Measurements from ENCODE around the gene PAX5. TPM values are rescaled to one million over a fixed set of nuclear protein-coding genes. Genes with fewer than 3 reads are reported as not detected.

The PAX5 gene
- total and polyA plus RNA-seq, 2 donors (not counting 1 experiment from before 2014, with no cell fraction given): 196 to 275 TPM

GRCh38 chr9:36867241-36867640, 166.8 kb downstream of the PAX5 start:
- H3K36me3 ChIP-seq (replicated peaks in 1 of 2; ENCODE audit: control extremely low read depth in 1 of 2, control insufficient read depth in 1 of 2, extremely low read depth in 1 of 2, insufficient read depth in 2 of 2, low read length in 1 of 2): peaks cover 0 to 90% of the 10 kb centered on the region in 2 experiments
- no peak overlapping the region for H2AFZ ChIP-seq (ENCODE audit: insufficient read depth, low read depth, low read length, poor library complexity, severe bottlenecking)
- Mint-ChIP-seq H3K4me1 (peaks cover 49% of the 10 kb centered on the region), H3K27me3 (no peaks in the 10 kb centered on the region), H3K4me3 (no peak overlapping the region), H3K9me3 (ENCODE audit: insufficient read depth) (no peaks in the 10 kb centered on the region), H3K27ac (peak overlapping the region; percentile 84)
- no peak for TF ChIP-seq EZH2 (IDR thresholded peaks at IDR 0.05; ENCODE audit: borderline replicate concordance, insufficient read depth, low read depth, low read length, poor library complexity, severe bottlenecking)
- no peak for TF ChIP-seq CTCF (IDR thresholded peaks at IDR 0.05)
- no peak overlapping the region for H3K4me3 ChIP-seq (ENCODE audit: control extremely low read depth in 1 of 5, extremely low read depth in 1 of 5, insufficient read depth in 1 of 5, low read depth in 2 of 5, low read length in 4 of 5)
- peaks cover 98% of the 10 kb centered on the region for H3K79me2 ChIP-seq (ENCODE audit: control insufficient read depth, insufficient read depth, low read length)
- no peak overlapping the region for H3K9ac ChIP-seq (ENCODE audit: low read length)
- intact Hi-C loops (cut with micrococcal nuclease): no loop called here
- WGBS (ENCODE audit: insufficient coverage): 97% methylated on average over 8 of the region's 8 CpGs
- H4K20me1 ChIP-seq (ENCODE audit: control insufficient read depth, insufficient read depth, low read length, poor library complexity, severe bottlenecking): peaks cover 96% of the 10 kb centered on the region
- CTCF ChIA-PET: interaction anchor here (1.1 kb wide), 1 partner anchor 483 kb away, joined by 3 read pairs; no protein-coding TSS in a partner anchor
- H3K27me3 ChIP-seq (replicated peaks in 1 of 4; ENCODE audit: control extremely low read depth in 1 of 4, control insufficient read depth in 3 of 4, insufficient read depth in 4 of 4, low read length in 3 of 4): no peaks in the 10 kb centered on the region
- H3K9me3 ChIP-seq (ENCODE audit: control extremely low read depth in 1 of 3, control insufficient read depth in 2 of 3, insufficient read depth in 1 of 3, low read length in 2 of 3): no peaks in the 10 kb centered on the region
- H3K4me1 ChIP-seq (ENCODE audit: control insufficient read depth in 2 of 2, insufficient read depth in 2 of 2, low read length in 2 of 2): peaks cover 4 to 19% of the 10 kb centered on the region in 2 donors
- H3K27ac ChIP-seq (ENCODE audit: low read length in 2 of 2): no peak overlapping the region
- ATAC-seq (ENCODE audit: low read depth) (no peak), DNase-seq (no peak)
- no peak overlapping the region for H3K4me2 ChIP-seq (replicated peaks; ENCODE audit: low read depth, low read length, poor library complexity, severe bottlenecking)
- POLR2A ChIA-PET: no interaction called here

DNA sequence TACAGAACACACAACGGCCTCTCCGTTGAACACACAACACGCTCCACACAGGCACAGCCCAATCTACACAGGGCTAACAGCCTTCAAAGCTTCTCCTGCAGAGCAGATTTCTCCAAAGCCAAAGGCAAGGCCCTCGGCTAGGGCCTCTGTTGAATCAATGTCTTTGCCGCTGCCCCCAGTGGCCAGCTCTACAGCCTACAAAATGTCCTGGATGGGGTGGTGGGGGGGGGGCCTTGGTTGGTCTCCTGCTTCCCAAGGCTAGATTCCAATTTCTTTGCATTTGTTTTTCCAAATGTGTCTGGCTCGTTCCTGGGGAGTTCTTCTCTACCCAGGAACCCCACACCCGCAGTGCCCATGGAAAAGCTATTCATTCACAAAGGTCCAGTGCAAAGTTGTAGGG, 167.2 kb downstream of the PAX5 start:
- H3K9ac ChIP-seq (ENCODE audit: low read length): no peak overlapping the region
- H3K27me3 Mint-ChIP-seq: no peaks in the 10 kb centered on the region
- H3K4me1 Mint-ChIP-seq: peaks cover 52% of the 10 kb centered on the region
- no peak overlapping the region for H3K4me3 Mint-ChIP-seq
- H3K79me2 ChIP-seq (ENCODE audit: control insufficient read depth, insufficient read depth, low read length): peaks cover 98% of the 10 kb centered on the region
- no peaks in the 10 kb centered on the region for H3K9me3 ChIP-seq (ENCODE audit: control extremely low read depth in 1 of 3, control insufficient read depth in 2 of 3, insufficient read depth in 1 of 3, low read length in 2 of 3)
- no peaks in the 10 kb centered on the region for H3K9me3 Mint-ChIP-seq (ENCODE audit: insufficient read depth)
- WGBS (ENCODE audit: insufficient coverage): 100% methylated on average over 3 of the region's 7 CpGs
- peaks cover 4 to 19% of the 10 kb centered on the region in 2 donors for H3K4me1 ChIP-seq (ENCODE audit: control insufficient read depth in 2 of 2, insufficient read depth in 2 of 2, low read length in 2 of 2)
- no peak overlapping the region for H3K4me3 ChIP-seq (ENCODE audit: control extremely low read depth in 1 of 5, extremely low read depth in 1 of 5, insufficient read depth in 1 of 5, low read depth in 2 of 5, low read length in 4 of 5)
- H3K4me2 ChIP-seq (replicated peaks; ENCODE audit: low read depth, low read length, poor library complexity, severe bottlenecking): no peak overlapping the region
- no peak for ATAC-seq (ENCODE audit: low read depth)
- no peak overlapping the region for H3K27ac ChIP-seq (ENCODE audit: low read length in 2 of 2)
- intact Hi-C loops (cut with micrococcal nuclease): no loop called here
- no peaks in the 10 kb centered on the region for H3K27me3 ChIP-seq (replicated peaks in 1 of 4; ENCODE audit: control extremely low read depth in 1 of 4, control insufficient read depth in 3 of 4, insufficient read depth in 4 of 4, low read length in 3 of 4)
- ChIA-PET CTCF (interaction anchor here (0.7 to 4.4 kb wide), 4 partner anchors 7 to 483 kb away, joined by 3 to 18 read pairs (median 3); no protein-coding TSS in a partner anchor), POLR2A (no interaction called here)
- TF ChIP-seq EZH2 (IDR thresholded peaks at IDR 0.05; ENCODE audit: borderline replicate concordance, insufficient read depth, low read depth, low read length, poor library complexity, severe bottlenecking) (no peak), CTCF (IDR thresholded peaks at IDR 0.05) (no peak)
- peaks cover 0 to 90% of the 10 kb centered on the region in 2 experiments for H3K36me3 ChIP-seq (replicated peaks in 1 of 2; ENCODE audit: control extremely low read depth in 1 of 2, control insufficient read depth in 1 of 2, extremely low read depth in 1 of 2, insufficient read depth in 2 of 2, low read length in 1 of 2)
- no peak for DNase-seq
- peaks cover 96% of the 10 kb centered on the region for H4K20me1 ChIP-seq (ENCODE audit: control insufficient read depth, insufficient read depth, low read length, poor library complexity, severe bottlenecking)
- peak overlapping the region; percentile 84 for H3K27ac Mint-ChIP-seq
- no peak overlapping the region for H2AFZ ChIP-seq (ENCODE audit: insufficient read depth, low read depth, low read length, poor library complexity, severe bottlenecking)

Data from B cell (primary cell).